Ovary (tissue), 9 donors: Measurements from ENCODE around the gene CCDC60. TPM values are rescaled to one million over a fixed set of nuclear protein-coding genes. Genes with fewer than 3 reads are reported as not detected.

Experiments
- DNase-seq, 5 donors: peaks; one replicate each; pipeline ENCODE4 v3.0.0-alpha.2; 2019 to 2020
- H3K27ac ChIP-seq, 2 donors: fragments of 200-600 bp; one replicate each; pipeline versions ENCODE4 v1.5.1 to v1.8.0; 2019 to 2022
- H3K27me3 ChIP-seq: fragments of 200-600 bp; one replicate; pipeline ENCODE4 v1.8.0; 2022
- H3K36me3 ChIP-seq: fragments of 200-600 bp; sonication (generic); one replicate; pipeline ENCODE4 v1.5.1; 2019
- H3K4me1 ChIP-seq: one replicate; pipeline ENCODE4 v1.8.1; 2013; ENCODE audit warnings: mild to moderate bottlenecking, moderate library complexity; ENCODE audit not compliant: insufficient read depth
- H3K4me3 ChIP-seq: fragments of 200-600 bp; sonication (generic); one replicate; pipeline ENCODE4 v1.5.1; 2017
- H3K9me3 ChIP-seq, 2 donors: fragments of 200-600 bp in 1 of 2; sonication (generic) in 1 of 2; one replicate each; pipeline versions ENCODE4 v1.5.1 to v1.8.1; 2013 to 2019; ENCODE audit warnings: mild to moderate bottlenecking in 1 of 2, moderate library complexity in 1 of 2
- EP300 ChIP-seq: sonication (generic); formaldehyde crosslinking; IDR thresholded peaks from one replicate; pipeline ENCODE4 v1.6.1; 2017; ENCODE audit warnings: antibody characterized with exemption
- POLR2A ChIP-seq: fragments of 450-650 bp; IDR thresholded peaks from one replicate; pipeline ENCODE4 v1.6.1; 2017; ENCODE audit warnings: antibody characterized with exemption, mild to moderate bottlenecking, moderate library complexity
- WGBS, 3 donors: extraction: QIAGEN DNeasy Blood & Tissue Kit in 1 of 3; methylation state at CpG; one replicate each; pipeline versions ENCODE4 v1.1.5 to v1.1.7; 2013 to 2017; 5-methylcytosine and 5-hydroxymethylcytosine counted together
- intact Hi-C, 4 donors: fragments of 100-400 bp; cut with DNase I; formaldehyde crosslinking; loops; one replicate each; pipeline versions ENCODE4 v1.11.0 to v1.15.1; 2022 to 2023
- polyA plus RNA-seq, 2 donors: library from polyadenylated mRNA; stranded (reverse); fragments of 200-250 nt in 1 of 2; fragments of 350-450 nt in 1 of 2; fragmentation: Illumina TruSeq in 1 of 2; extraction: RNeasy Lipid Tissue Mini Kit (QIAGEN cat#74804) in 1 of 2; gene quantifications; one replicate each; pipeline ENCODE4 v1.2.3, GENCODE V29; 2013 to 2014
- total RNA-seq, 7 donors: library from RNA; depleted of rRNA in 2 of 7; stranded (reverse); fragments of >200 nt in 2 of 7; fragmentation: NEBNext Ultra II Directional in 3 of 7; extraction: Animal tissue kit (Norgen Biotek cat#: 25700) in 3 of 7; gene quantifications; one replicate each; pipeline versions ENCODE4 v1.1.0 to v1.2.4, GENCODE V29; 2016 to 2023
- TF ChIP-seq, protein P1 (sequence below), 3 donors: fragments of 450-650 bp in 2 of 3; fragments of 200-600 bp in 1 of 3; IDR thresholded peaks; one replicate each; pipeline versions ENCODE4 v1.5.1 to v1.8.0; 2016 to 2022; ENCODE audit warnings: antibody characterized with exemption in 3 of 3, mild to moderate bottlenecking in 1 of 3
- donor health status: DM: no; HTN: no; CAD: no; lungs with moderate emphysema.
- donor health status: DM: no; HTN: no; CAD: no.
- donor health status: Bipolar disorder and iron deficiency.
- donor health status: DM: yes; HTN: yes; CAD: no.
- donor health status: DM: no; HTN: no; CAD: no.
- donor health status: DM: yes; HTN: yes; CAD: no.

CCDC60 gene
- total and polyA plus RNA-seq, 9 donors: 0.32 to 9.1 (median 0.59) TPM; not detected in 3

DNA sequence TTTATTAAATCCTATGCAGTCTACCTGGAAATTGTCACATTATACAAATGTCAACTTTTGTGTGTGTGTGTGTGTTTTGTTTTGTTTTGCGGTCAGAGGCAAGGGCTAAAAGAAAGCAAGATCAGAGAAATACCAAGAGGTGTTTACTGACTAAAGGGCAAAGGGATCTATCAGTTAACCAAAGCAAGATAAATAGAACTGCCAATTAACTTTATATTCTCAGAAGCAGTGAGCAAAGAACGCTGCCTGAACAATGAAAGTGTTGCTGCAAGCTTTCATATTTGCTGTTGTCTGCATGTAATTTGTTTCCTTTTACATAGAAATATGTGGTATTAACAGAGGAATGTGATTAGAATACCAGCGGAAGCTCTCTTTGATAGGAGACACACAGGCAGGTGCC, 30.9 kb downstream of the CCDC60 start:
- no peak for DNase-seq
- no peaks in the 10 kb centered on the region for H3K27me3 ChIP-seq
- H3K27ac ChIP-seq: no peak overlapping the region
- no peaks in the 10 kb centered on the region for H3K4me1 ChIP-seq
- no peaks in the 10 kb centered on the region for H3K9me3 ChIP-seq
- 33 to 50% (median 46%) methylated on average over 3 of the region's 3 CpGs for WGBS, 3 donors
- intact Hi-C loops: no loop called here
- TF ChIP-seq EP300 (no peak), POLR2A (no peak)
- TF ChIP-seq, protein P1, sequence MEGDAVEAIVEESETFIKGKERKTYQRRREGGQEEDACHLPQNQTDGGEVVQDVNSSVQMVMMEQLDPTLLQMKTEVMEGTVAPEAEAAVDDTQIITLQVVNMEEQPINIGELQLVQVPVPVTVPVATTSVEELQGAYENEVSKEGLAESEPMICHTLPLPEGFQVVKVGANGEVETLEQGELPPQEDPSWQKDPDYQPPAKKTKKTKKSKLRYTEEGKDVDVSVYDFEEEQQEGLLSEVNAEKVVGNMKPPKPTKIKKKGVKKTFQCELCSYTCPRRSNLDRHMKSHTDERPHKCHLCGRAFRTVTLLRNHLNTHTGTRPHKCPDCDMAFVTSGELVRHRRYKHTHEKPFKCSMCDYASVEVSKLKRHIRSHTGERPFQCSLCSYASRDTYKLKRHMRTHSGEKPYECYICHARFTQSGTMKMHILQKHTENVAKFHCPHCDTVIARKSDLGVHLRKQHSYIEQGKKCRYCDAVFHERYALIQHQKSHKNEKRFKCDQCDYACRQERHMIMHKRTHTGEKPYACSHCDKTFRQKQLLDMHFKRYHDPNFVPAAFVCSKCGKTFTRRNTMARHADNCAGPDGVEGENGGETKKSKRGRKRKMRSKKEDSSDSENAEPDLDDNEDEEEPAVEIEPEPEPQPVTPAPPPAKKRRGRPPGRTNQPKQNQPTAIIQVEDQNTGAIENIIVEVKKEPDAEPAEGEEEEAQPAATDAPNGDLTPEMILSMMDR (IDR thresholded peaks at IDR 0.05): no peak
- no peaks in the 10 kb centered on the region for H3K36me3 ChIP-seq
- H3K4me3 ChIP-seq: no peak overlapping the region

DNA sequence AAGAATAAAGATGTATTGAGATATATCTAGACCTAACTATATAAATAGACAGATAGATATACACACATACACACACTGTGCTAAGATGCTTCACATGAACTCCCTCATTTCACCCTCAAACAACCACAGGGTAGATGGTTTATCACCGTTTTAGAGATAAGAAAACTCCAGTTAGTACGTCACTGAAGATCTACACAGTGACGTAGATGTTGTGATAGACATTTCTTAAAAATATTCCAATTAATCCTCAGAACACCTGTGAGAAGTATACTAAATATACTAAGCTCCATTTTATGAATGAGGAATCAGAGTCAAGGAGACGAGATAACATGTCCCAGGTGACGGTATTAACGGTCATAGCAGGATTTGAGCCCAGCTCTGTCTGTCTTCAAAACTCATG, 31.5 kb downstream of the CCDC60 start:
- Histone ChIP-seq H3K4me1 (no peaks in the 10 kb centered on the region), H3K4me3 (no peak overlapping the region), H3K36me3 (no peaks in the 10 kb centered on the region), H3K27me3 (no peaks in the 10 kb centered on the region), H3K27ac (no peak overlapping the region), H3K9me3 (no peaks in the 10 kb centered on the region)
- intact Hi-C loops: no loop called here
- TF ChIP-seq POLR2A (no peak), EP300 (no peak)
- TF ChIP-seq, protein P1 (IDR thresholded peaks at IDR 0.05): no peak
- WGBS, 3 donors: 67 to 75% (median 70%) methylated on average over 6 of the region's 6 CpGs
- no peak for DNase-seq

DNA sequence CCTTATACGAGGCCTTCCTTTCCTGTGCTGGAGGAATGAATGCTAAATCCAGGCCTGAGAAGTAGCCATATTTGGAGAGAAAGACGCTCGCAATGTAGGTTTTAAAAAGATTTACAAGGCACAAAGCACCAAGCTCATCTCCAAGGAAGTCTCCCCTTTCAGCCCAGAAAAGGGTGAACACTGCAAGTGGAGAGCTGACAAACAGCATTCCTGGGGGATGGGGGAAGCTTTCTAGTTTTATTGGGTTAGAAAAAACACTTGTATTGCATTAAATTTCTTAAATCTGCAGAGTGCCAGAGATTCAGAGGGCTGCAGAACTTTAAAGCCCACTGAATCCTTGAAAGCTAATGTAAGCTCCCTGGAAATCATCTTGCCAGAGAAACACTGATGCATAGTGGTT, 34.6 kb downstream of the CCDC60 start:
- DNase-seq: no peak
- Histone ChIP-seq H3K4me1 (no peaks in the 10 kb centered on the region), H3K27ac (no peak overlapping the region)

DNA sequence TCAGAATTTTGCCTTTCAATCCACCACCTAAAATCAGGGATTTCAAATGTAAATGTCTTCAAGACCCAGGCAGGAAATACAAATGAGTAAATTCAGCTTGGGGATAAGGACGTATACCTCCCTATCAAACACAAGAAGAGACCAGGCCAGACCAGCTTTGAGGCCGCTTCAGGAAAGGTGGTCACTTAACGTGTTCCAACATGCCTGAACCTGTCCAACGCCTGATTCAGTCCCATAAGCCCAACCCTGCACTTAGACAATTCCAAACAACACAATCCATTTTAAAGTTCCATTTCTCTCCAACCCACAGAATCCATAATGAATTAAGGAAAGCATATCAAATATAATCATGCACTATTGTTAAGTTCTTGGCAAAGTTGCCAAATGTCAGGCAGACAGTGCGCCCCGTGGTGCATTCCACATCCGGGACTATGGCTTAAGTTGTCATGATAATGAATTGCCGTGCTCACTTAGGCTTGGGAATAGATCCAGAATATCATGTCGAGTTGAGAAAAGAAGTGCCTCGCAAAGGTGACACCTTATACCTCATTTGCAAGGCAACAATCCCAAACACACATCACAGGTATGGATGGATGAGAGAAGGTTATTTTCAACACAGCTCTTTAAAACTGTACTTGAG, 35.5 kb downstream of the CCDC60 start:
- intact Hi-C loops: no loop called here
- Histone ChIP-seq H3K36me3 (no peaks in the 10 kb centered on the region), H3K27me3 (no peaks in the 10 kb centered on the region), H3K27ac (no peak overlapping the region), H3K4me3 (no peak overlapping the region), H3K9me3 (no peaks in the 10 kb centered on the region), H3K4me1 (no peaks in the 10 kb centered on the region)
- WGBS, 3 donors: 59 to 76% (median 73%) methylated on average over 10 of the region's 10 CpGs
- no peak for DNase-seq
- TF ChIP-seq, protein P1 (IDR thresholded peaks at IDR 0.05): no peak
- TF ChIP-seq POLR2A (no peak), EP300 (no peak)

More for the DNA sequence above, 34.6 kb downstream of the CCDC60 start:
- Histone ChIP-seq H3K36me3 (no peaks in the 10 kb centered on the region), H3K9me3 (no peaks in the 10 kb centered on the region), H3K27me3 (no peaks in the 10 kb centered on the region), H3K4me3 (no peak overlapping the region)
- 65 to 80% (median 75%) methylated on average over 3 of the region's 3 CpGs for WGBS, 3 donors
- TF ChIP-seq, protein P1 (IDR thresholded peaks at IDR 0.05): no peak
- TF ChIP-seq EP300 (no peak), POLR2A (no peak)
- intact Hi-C loops: no loop called here
